Superior temporal gyrus (tissue), 1 donor: ENCODE results near the gene RPP14.

Experiments
- DNase-seq: peaks from one replicate; pipeline ENCODE4 v3.0.0-alpha.2; 2016; ENCODE audit errors: extremely low spot score

RPP14 gene

DNA sequence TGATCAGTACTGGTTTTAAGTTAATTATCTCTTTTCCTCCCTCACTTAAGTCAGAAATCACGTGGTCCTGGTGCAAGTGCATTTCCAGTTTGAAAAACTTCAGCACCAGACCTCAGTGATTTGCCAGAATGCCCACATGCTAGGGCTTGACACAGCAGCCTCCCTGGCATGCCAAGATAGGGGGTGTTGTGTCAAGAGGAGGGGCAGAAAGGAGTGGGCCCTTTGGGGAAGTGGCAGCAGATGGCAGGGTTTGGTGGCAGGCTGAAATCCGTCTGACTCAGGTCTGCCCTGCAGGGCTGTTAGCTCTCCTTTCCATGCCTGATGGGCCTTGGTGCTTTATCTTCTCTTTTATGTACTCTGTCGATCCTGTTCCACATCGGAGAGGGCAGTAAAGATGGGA is 50.0 kb downstream of the RPP14 start:
- DNase-seq = no peak

DNA sequence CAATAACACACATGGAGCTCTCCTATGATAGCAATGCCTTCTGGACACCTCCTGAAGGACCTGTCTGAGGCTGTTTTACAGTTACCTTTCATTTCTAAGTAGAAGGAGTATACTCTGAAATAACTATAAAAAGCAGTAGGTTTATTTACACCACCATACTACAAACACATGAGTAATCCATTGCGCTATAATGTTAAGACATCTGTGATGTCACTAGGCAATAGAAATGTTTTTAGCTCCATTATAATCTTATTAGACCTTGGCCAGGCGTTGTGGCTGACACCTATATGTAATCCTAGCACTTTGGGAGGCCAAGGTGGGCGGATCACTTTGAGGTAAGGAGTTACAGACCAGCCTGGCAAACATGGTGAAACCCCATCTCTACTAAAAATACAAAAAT is 51.4 kb downstream of the RPP14 start:
- no peak for DNase-seq

DNA sequence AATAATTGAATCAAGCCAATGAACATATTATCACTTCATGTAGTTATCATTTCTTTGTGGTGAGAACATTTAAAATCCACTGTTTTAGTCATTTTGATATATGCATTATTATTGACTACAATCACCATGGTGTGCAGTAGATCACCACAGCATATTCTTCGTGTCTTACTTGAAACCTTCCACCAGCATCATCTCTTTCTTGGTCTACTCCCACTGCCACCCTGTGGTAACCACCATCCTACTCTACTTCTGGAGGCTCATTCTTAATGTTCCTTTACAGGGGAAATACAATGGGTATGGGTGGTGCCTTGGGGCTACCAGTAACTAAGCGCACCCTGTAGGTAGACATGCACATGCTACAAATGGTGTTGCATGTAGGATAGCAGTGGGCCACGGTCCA is 52.0 kb downstream of the RPP14 start:
- DNase-seq = no peak

DNA sequence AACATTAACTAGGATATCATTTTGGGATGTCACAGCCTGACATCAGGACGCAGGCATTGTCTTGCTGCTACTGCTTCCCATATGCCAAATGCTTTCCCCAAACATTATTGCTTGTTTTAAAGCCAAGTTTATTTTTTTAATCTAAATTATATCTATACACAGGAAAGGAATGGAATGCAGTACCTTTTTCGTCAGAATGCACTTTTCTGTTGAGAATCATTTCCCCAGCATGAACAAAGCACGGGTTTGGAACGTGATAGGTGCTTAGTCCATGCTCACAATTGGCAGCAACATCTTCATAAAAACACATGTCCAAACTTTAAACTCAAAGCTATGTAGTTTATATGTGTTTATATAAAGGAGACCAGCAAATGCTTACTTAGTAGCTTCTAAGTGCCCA is 52.8 kb downstream of the RPP14 start:
- DNase-seq = no peak

DNA sequence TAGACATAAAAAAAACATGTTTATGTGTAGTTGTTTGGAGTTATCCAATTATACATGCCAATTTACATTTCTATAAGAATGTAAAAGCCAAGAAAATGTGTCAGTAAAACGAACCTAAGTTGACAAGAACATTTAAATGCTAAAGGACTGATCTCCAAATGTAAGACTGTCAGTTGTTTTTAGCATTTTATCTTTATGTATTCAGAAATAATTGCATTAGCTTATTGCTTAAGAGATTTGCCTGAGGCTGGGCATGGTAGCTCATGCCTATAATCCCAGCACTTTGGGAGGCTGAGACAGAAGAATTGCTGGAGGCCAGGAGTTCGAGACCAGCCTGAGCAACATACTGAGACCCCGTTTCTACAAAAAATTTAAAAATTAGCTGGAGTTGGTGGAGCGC is 53.6 kb downstream of the RPP14 start:
- no peak for DNase-seq

DNA sequence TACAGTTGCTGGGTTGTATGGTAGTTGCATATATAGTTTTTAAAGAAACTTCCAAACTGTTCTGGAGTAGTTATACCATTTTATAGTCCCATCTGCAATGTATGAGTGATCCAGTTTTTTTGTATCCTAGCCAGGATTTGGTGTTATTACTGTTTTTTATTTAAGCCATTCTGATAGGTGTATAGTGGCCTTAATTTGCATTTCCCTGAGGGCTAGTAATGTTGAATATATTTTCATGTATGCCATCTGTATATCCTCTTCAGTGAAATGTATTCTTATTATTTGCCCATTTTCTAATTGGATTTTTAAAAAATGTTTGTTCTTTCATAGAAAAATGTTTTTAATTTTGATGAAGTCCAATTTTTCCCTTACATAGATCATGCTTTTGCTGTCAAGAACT is 55.8 kb downstream of the RPP14 start:
- DNase-seq = no peak

DNA sequence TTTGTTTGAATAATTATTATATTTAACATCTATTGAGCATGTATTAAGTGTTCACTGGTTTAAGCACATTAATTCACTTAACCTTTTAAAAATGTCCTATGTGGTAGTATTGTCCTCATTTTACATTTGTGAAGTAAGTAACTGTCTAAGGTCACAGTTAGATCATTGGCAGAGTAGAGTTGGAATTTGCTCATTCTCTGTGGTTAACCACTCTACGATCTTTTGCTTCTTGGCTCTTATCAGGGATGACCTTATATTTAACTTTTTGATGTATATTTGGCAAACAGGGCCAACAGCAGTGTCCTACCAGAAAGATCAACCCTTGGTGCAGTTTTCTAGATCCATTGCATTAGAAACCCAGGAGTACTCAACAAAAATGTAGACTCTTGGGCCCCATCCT is 60.7 kb downstream of the RPP14 start:
- DNase-seq = no peak

DNA sequence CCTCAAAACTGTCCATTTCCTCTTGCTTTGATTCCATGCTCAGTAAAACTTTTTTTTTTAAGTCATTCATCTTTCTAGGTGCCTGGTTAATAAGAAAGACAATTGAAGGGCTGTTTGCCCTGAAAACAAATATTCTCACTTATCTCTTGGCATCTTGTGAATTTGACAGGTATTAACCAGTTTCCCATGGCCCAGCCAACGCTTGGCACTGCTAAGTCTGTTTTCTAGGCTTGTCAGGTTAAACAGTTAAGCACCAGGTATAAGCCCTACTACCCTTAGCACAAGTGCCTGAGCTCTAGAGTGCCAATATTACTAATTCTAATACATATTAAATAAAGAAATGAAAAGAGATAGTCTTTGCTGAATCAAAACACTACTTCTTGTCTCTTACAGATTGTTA is 63.0 kb downstream of the RPP14 start:
- no peak for DNase-seq
